ENCODE results near the gene MYO18B. TPM values are rescaled to one million over a fixed set of nuclear protein-coding genes. Genes with fewer than 3 reads are reported as not detected.

The MYO18B gene
- total and polyA plus RNA-seq, 2 of the 8 experiments (the other 6 are each of a cell fraction or from before 2014, with no cell fraction given) = 0.62 to 0.78 TPM

DNA sequence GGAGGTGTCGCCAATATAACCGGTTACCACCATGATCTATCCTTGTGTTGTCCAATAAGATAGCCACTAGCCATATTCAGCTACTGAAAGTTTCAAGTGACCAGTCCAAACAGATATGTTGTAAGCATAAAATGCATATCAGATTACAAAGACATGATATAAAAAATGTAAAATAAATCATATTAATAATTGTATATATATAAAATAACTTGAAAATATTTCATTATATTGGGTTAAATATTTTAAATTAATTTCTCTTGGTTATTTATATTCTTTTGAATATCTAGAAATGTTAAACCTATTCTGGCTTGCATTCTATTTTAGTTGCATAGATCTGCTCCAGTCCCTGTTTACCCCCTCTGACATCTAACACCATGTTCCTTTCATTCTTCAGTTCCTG, 305.5 kb downstream of the MYO18B start:
- Histone ChIP-seq H3K18ac (ENCODE audit: extremely low read depth, low read length) (no peak overlapping the region), H3K23ac (ENCODE audit: insufficient read length) (no peak overlapping the region), H3K14ac (ENCODE audit: insufficient read length) (no peak overlapping the region), H3K4me2 (ENCODE audit: insufficient read depth in 1 of 2, low read depth in 2 of 2, low read length in 2 of 2) (no peak overlapping the region), H3K56ac (replicated peaks; ENCODE audit: insufficient read length, low read depth, low read length) (no peak overlapping the region), H3K79me2 (ENCODE audit: control insufficient read depth in 1 of 2, insufficient read depth in 2 of 2, low read length in 2 of 2) (no peaks in the 10 kb centered on the region), H2AFZ (ENCODE audit: low read length) (no peak overlapping the region), H2BK15ac (ENCODE audit: low read length) (no peak overlapping the region), H4K91ac (replicated peaks; ENCODE audit: insufficient read length, low read length) (no peak overlapping the region), H2BK20ac (ENCODE audit: low read length) (no peak overlapping the region), H3K27me3 (replicated peaks in 1 of 4; ENCODE audit: control insufficient read depth in 3 of 4, extremely low read depth in 1 of 4, insufficient read depth in 3 of 4, low read length in 3 of 4) (no peaks in the 10 kb centered on the region; a peak in 1 of 7 replicates), H4K20me1 (replicated peaks in 1 of 2; ENCODE audit: control insufficient read depth in 1 of 2, insufficient read depth in 2 of 2, low read length in 2 of 2) (no peaks in the 10 kb centered on the region), H3K27ac (ENCODE audit: low read depth, low read length) (no peak overlapping the region), H2BK12ac (ENCODE audit: low read depth, low read length) (no peak overlapping the region), H3K79me1 (ENCODE audit: low read depth, low read length) (no peaks in the 10 kb centered on the region), H3K9me3 (ENCODE audit: insufficient read depth in 2 of 2, low read depth in 1 of 2, low read length in 1 of 2) (no peaks in the 10 kb centered on the region), H3K36me3 (ENCODE audit: control insufficient read depth in 2 of 4, insufficient read depth in 4 of 4, low read length in 3 of 4) (no peaks in the 10 kb centered on the region), H2BK5ac (ENCODE audit: low read depth, low read length) (no peak overlapping the region), H3K9ac (replicated peaks in 1 of 4; ENCODE audit: extremely low read depth in 1 of 4, low read depth in 3 of 4, low read length in 3 of 4) (no peak overlapping the region), H2AK5ac (ENCODE audit: low read depth, low read length) (no peak overlapping the region), H4K5ac (ENCODE audit: insufficient read length, low read depth, low read length) (no peak overlapping the region), H3K23me2 (ENCODE audit: low read depth, low read length) (no peaks in the 10 kb centered on the region), H2BK120ac (replicated peaks; ENCODE audit: low read depth, low read length) (no peak overlapping the region), H3K4me1 (replicated peaks in 1 of 4; ENCODE audit: control insufficient read depth in 3 of 4, insufficient read depth in 4 of 4, low read length in 3 of 4) (no peaks in the 10 kb centered on the region), H3K4ac (replicated peaks; ENCODE audit: insufficient read length, low read depth, low read length) (no peak overlapping the region), H4K8ac (ENCODE audit: extremely low read depth, insufficient read depth, low read length) (no peak overlapping the region), H3K4me3 (ENCODE audit: extremely low read depth in 1 of 4, insufficient read depth in 2 of 4, low read depth in 3 of 4, low read length in 4 of 4) (no peak overlapping the region)
- DNase-seq (ENCODE audit: low read depth in 1 of 2, low spot score in 2 of 2) = no peak
- FAIRE-seq = no peak
- 100% methylated on average over 2 of the region's 2 CpGs; no CpG with 5 or more reads in 1 of the 2 experiments for WGBS, 2 experiments (ENCODE audit: extremely low coverage in 1 of 2, insufficient coverage in 1 of 2, insufficient read length in 1 of 2, insufficient replicate concordance in 2 of 2, low coverage in 1 of 2, low lambda C conversion rate in 2 of 2, missing lambda C conversion rate in 1 of 2)
- ChIA-PET CTCF (ENCODE audit: partially characterized antibody) (interaction anchor here (1.2 kb wide), 1 partner anchor 123 kb away, joined by 3 read pairs; no protein-coding TSS in a partner anchor), POLR2A (ENCODE audit: partially characterized antibody) (no interaction called here)
- no peak for TF ChIP-seq EGR1 (IDR thresholded peaks at IDR 0.05; ENCODE audit: borderline replicate concordance, low read depth, low read length)
- no peak for TF ChIP-seq KDM1A (IDR thresholded peaks at IDR 0.05; ENCODE audit: borderline replicate concordance, low read length)
- TF ChIP-seq CBX5 (IDR thresholded peaks at IDR 0.05; ENCODE audit: low read depth, low read length) = no peak
- no peak for TF ChIP-seq SP4 (IDR thresholded peaks at IDR 0.05; ENCODE audit: low read length)
- no peak for TF ChIP-seq YY1 (IDR thresholded peaks at IDR 0.05; ENCODE audit: low read depth, low read length)
- TF ChIP-seq JUND (IDR thresholded peaks at IDR 0.05; ENCODE audit: low read length) = no peak
- no peak for TF ChIP-seq PHF8 (conservative IDR thresholded peaks at IDR 0.05; ENCODE audit: low read depth, low read length)
- no peak for TF ChIP-seq BCL11A (IDR thresholded peaks at IDR 0.05; ENCODE audit: low read depth in 2 of 2, low read length in 2 of 2)
- TF ChIP-seq, protein P1, sequence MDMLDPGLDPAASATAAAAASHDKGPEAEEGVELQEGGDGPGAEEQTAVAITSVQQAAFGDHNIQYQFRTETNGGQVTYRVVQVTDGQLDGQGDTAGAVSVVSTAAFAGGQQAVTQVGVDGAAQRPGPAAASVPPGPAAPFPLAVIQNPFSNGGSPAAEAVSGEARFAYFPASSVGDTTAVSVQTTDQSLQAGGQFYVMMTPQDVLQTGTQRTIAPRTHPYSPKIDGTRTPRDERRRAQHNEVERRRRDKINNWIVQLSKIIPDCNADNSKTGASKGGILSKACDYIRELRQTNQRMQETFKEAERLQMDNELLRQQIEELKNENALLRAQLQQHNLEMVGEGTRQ (IDR thresholded peaks at IDR 0.05; ENCODE audit: low read length) = no peak
- TF ChIP-seq KDM5A (IDR thresholded peaks at IDR 0.05; ENCODE audit: low read length) = no peak
- no peak for TF ChIP-seq NRF1 (IDR thresholded peaks at IDR 0.05; ENCODE audit: low read depth, low read length)
- TF ChIP-seq SP1 (IDR thresholded peaks at IDR 0.05; ENCODE audit: low read depth, low read length) = no peak
- no peak for TF ChIP-seq SP2 (IDR thresholded peaks at IDR 0.05; ENCODE audit: low read length)
- no peak for TF ChIP-seq CEBPB (IDR thresholded peaks at IDR 0.05; ENCODE audit: low read depth, low read length)
- TF ChIP-seq SIX5 (IDR thresholded peaks at IDR 0.05; ENCODE audit: low read depth, low read length) = no peak
